GM21825 (cell line): ENCODE results near the gene NECTIN4.

Experiments
- ATAC-seq: cut with Tn5 transposase; IDR thresholded peaks from one replicate; pipeline ENCODE4 v1.9.1; 2021; ENCODE audit warnings: mild to moderate bottlenecking, moderate library complexity; ENCODE audit not compliant: unreplicated experiment

Gene NECTIN4

GRCh38 chr1:161083748-161084596 is 5.4 kb downstream of the NECTIN4 start:
- ATAC-seq: no peak

DNA sequence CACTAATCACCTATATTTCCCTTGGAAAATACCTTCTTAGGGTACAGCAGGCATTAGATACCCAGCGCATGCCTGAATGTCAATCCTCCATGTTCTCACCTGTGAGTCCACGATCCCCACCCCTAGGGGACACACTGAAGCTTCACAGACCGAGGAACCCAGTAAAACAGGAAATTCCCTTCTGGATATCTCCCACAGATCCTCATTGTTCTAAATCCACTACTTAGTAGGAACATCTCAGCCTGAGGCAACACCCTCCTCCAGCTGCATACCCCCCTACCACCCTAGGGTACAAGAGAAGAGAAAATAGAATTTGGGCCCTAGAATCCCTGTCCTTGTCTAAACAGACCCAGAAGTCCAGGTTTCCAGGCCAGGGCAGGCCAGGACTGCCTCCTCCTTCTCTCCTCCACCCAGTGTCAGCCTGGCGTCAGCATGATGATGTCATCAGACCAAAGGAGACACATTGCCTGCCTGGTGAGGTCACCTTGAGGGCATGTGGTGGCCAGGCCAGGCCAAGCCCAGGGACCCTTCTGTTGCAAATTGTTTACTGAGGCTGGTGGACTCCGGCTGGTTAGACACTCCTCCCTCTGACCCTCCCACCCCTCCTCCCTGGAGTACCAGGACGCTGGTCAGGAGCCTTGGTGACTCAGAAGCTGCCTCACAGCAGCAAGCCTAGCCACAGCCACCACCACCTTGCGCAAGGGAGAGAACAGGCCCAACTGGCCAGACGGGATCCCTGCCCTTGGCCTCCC is 6.2 kb downstream of the NECTIN4 start:
- ATAC-seq: no peak

- no peak for ATAC-seq
Observed at GRCh38 chr1:161082483-161082882, 6.9 kb downstream of the NECTIN4 start.

DNA sequence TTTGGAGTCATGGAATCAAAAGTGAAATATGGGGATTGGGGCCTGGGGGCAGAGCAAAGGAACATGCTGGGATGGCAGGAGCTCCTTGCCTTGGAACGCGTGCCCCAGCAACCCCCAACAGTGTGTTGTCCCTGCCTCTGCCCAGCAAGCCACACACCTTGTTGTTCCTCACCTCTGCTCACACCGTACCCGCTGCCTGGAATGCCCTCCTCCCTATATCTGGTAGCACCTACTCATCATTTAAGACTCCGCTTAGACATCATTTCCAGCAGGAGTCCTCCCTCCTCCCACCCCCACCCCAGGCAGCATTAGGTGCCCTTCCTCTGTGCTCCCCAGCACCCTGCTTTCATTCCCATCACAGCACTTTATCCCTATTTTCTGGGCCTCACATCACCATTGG is 7.8 kb downstream of the NECTIN4 start:
- ATAC-seq: no peak

DNA sequence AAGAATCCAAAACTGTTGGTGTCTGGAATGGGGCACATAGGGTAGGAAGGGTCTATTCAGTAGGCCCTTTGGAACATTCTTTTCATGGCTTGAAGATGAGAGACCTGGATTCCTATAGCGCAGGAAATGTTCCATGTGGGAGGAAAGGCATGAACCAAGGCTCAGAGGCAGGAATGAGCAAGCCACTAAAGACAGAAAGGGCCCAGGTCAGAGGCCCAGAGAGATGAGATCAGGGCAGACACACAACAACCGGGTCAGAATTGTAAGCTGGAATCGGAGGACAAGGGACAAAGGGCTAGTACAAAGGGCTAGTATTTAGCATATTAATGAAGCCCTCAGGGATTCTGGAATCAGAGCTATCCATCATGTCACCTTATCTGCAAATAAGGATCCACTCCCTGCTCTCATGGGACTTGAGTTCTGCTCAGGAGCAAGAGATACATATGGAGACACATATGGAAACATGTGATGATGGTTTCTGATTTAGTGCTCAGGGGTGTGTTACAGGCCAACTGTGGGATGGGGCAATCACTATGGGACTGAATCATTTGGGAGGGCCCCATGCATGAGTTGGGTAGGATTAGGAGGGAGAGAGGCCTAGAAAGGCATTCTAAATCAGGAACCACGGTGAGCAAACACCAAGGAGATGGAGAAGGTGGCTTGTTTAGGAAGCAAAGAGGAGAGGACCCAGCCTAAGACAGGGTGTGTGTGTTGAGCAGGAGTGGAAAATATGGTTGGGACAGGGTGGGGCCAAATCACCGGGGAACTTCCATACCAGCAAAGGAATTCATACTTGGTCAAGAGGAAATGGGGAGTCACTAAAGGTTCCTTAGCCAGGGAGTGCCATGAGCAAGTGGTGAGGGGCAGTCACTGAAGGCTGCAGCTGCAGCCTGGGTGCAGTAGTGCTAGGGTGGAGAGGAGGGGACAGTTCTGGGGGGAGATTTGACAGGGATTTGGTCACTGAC is 8.6 kb downstream of the NECTIN4 start:
- no peak for ATAC-seq

DNA sequence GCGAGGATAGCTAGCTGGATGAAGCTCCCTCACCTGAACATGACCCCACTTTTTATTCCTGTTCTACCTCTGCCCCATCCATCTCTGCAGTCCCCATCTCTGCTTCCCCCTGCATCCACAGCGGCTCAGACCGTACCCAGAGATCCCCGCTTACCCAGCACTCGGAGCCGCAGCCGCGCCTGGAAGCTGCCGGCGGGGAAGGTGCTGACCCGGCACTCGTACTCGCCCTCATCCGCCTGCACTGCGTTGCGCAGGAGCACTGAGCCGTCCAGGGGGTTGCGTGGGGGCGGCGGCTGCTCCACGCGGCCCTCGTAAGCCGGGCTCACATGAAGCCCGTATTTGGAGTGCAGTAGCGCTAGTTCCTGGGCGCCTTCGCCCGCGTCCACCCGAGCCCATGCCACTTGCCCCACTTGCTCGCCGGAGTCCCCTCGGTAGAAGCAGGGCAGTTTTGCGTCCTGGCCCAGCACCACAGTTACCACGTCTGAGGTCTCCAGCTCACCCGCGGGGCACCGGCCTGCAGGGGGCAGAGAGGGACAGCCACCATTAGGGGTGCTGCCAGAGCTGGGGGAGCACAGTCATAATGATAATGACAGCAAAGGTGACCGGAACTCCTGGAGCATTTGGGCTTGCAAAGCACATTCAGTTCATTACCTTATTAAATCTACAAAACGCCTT is 9.8 kb downstream of the NECTIN4 start:
- no peak for ATAC-seq

- no peak for ATAC-seq
Observed at GRCh38 chr1:161077426-161077825, 11.9 kb downstream of the NECTIN4 start.

DNA sequence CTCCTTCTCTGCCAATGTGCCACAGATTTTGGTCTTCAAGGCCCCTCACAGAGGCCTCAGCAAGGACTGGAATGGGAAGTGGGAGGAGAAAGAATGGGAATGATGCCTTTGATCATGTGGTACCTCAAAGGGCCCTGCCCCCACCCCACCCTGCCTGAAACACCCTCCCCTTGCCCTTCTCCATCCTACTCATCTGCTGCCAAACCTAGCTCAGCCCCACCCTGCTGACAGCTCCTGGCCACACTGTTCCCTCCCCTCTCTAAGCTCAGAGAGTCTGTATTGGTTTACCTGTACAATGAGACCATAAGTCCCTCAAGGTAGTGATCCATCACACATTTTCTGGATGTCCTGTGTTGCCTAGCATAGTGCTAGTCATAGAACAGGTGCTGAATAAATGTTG is 12.9 kb downstream of the NECTIN4 start:
- ATAC-seq: no peak

GRCh38 chr1:161074676-161075368 is 14.5 kb downstream of the NECTIN4 start:
- no peak for ATAC-seq

GRCh38 chr1:161073474-161074121 is 15.8 kb downstream of the NECTIN4 start:
- ATAC-seq: no peak

DNA sequence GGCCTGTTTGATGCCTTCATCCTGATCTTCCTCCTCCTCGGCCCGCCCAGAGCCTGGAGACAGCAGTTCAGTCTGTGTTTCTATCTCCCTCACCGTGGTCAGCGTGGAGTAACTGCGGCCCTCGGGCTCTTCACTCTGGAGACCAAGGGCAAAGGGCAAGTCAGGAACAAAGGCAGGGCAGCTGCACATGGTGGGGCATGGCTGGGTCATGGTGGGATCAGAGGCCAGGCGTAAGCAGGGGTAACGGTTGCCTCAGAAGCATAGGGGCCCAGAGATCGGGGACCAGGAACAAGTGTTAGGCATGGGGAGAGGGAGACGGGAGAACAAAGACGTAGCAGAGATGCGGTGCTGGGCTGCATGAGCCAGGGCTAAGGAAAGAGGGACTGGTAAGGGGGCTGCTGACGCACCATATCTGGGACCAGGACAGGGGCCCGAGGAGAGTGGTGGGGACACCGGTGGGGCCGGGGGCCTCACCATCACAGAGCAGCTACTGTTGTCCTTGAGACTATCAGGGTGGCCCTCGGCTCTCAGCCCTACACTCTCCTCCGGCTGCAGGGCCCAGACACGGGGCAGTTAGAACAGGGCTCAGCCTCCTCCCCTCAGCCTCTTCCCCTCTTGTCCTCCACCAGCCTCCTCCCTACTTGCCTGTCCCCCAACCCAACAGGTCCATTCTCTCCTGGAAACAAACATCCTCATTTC is 16.5 kb downstream of the NECTIN4 start:
- ATAC-seq: no peak

DNA sequence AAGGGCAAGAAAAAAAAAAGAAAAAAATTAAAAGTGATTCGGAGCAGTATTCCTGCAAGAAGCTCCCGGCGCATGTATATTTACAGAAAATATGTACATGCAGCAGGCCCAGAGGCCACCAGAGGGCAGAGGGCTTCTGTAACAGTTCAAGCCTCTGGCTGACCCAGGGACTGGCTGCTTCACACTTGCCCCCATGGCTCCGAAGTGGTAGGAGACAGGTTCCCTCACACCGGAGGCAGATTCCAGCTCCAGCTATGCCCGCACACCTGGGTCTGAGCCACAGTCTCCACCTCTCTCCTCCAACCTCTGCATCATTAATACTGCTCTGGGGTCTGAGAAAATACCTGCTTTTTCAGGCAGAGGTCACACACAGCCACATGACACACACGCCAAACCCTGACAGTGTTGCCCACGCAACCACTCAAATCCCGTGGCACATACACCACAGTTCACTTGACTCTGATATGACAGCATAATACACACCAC is 17.4 kb downstream of the NECTIN4 start:
- no peak for ATAC-seq

DNA sequence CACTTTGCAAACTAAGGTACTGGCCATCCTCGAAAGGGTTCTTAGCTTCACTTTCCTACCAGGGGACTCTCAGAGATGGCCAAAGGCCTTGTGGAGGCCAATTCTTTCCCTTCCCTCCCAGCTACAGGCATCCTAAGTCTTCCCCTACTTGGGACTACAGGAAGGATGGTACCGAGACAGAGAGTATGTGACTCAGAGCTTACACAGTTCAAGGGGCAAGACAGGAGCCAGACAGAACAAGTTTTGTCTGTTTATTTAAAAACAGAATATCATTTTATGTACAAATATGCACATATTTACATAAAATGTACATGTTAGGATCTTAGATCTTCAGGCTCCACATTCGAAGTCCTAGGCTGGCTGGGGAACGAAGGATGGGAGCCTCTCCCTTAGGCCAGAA is 18.6 kb downstream of the NECTIN4 start:
- no peak for ATAC-seq

DNA sequence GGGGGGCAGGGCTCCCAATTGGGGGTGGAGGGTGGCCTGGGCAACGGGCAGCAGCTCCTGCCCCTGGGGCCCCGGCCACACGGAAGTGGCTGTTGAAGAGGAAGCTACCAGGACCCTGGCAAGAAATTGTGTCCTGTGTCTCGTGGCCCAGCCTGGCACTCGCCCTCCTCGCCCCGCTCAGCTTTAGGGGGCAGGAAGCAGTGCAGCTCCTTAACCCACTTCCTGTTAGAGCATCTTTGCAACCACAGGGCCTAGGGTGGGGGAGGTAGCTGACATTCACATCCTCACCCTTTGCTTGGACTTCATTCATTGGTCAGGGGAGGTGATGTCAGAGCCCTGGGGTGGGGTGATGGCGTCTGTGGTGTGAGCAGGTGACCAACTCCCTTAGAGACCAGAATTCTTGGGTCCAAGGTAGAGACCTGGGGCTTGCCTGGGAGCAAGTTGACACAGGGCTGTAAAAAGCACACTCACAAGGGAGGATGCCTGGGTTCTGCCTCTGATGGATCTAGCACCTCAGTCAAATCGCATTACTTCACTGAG is 19.6 kb downstream of the NECTIN4 start, which contains the start of gene ARHGAP30:
Gene ARHGAP30, minus strand, starts transcription at position 161 of the 540 bp plus-strand sequence. CDS start 267 bp downstream, outside the sequence.
- ATAC-seq: peak; percentile 79

DNA sequence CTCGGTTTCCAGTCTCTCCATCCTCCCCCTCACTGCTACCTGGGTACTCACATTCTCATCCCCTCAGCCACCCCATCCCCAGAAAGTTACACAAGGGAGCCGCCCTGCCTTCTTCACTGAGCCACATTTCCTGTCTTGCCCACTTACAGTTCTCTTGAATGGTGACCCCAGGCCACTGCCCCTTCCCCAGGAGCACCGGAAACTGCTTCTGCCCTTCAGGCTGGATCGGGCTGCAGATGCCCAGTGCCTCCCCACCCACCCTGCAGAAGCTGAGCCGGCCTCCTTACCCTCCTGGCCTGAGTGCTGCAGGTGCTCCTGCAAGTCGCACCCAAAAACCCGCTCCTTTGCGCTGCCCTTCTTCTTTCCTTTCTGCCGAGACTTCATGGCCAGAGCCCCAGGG is 20.1 kb downstream of the NECTIN4 start:
- peak; percentile 3 for ATAC-seq

- peak; percentile 57 for ATAC-seq
Observed at GRCh38 chr1:161068306-161069234, 20.8 kb downstream of the NECTIN4 start.

DNA sequence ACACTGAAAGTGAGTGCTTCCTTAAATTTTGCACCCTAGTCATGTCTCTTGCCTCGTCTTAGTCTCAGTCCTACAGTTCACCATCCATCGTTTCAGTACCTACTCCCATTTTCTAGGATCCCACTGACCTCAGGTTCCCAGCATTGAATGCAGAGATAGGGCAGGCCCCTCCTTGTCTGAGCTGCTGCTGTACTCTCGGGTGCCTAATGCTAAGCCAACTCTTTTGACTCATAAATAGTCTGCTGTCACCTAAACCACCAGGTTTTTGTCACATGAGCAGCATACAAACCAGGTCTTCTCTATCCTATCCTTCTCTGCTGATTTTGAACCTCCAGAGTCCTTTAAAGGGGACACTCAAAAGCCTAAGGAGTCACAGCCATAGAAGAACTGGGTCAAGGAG is 22.7 kb downstream of the NECTIN4 start:
- no peak for ATAC-seq
